GM12892 (cell line): ENCODE measurements around the gene THAP7.

Experiments used
- POLR2A ChIP-seq: IDR thresholded peaks from 2 replicates; pipeline ENCODE4 v1.6.1; 2011; ENCODE audit warnings: low read depth, low read length, control low read depth
- POLR2AphosphoS5 ChIP-seq: IDR thresholded peaks from 2 replicates; pipeline ENCODE4 v1.6.1; 2011; ENCODE audit warnings: low read depth, low read length, control low read depth
- TAF1 ChIP-seq: IDR thresholded peaks from 2 replicates; pipeline ENCODE4 v1.6.1; 2011; ENCODE audit warnings: low read depth, mild to moderate bottlenecking, control low read depth, low read length, borderline replicate concordance

GRCh38 chr22:20966883-20967696, 34.8 kb downstream of the THAP7 start, which contains the start of gene AIFM3:
- no peak for TF ChIP-seq TAF1
- TF ChIP-seq POLR2AphosphoS5 = no peak
- TF ChIP-seq POLR2A = no peak
